GM23248 (cell line): ENCODE data around the gene RDH8. TPM values are rescaled to one million over a fixed set of nuclear protein-coding genes. Genes with fewer than 3 reads are reported as not detected.
A peak's percentile ranks its signal among the peaks of the same experiment; 100 is the strongest.
"Not testable (repeated sequence)": the region's sequence is repeated elsewhere in the genome, so short reads cannot be mapped to it uniquely, and the experiment has no call there.

ENCODE experiments used
- DNase-seq: peaks from one replicate; pipeline ENCODE4 v3.0.0-alpha.2; 2015
- H2AFZ ChIP-seq: fragments of 200-600 bp; sonication (generic); 2 replicates; pipeline ENCODE4 v1.6.1; 2016; ENCODE audit warnings: antibody characterized with exemption
- H3F3A ChIP-seq: fragments of 200-600 bp; sonication (generic); 2 replicates; pipeline ENCODE4 v1.6.1; 2016; ENCODE audit warnings: mild to moderate bottlenecking, antibody characterized with exemption, mixed run types; ENCODE audit not compliant: insufficient read depth
- H3K27ac ChIP-seq: fragments of 200-600 bp; sonication (generic); 2 replicates; pipeline ENCODE4 v1.5.1; 2016; ENCODE audit warnings: mild to moderate bottlenecking
- H3K27me3 ChIP-seq: fragments of 200-600 bp; sonication (generic); replicated peaks from 2 replicates; pipeline ENCODE4 v1.6.1; 2016; ENCODE audit warnings: mild to moderate bottlenecking; ENCODE audit not compliant: insufficient read depth
- H3K36me3 ChIP-seq: fragments of 200-600 bp; sonication (generic); 2 replicates; pipeline ENCODE4 v1.6.1; 2016; ENCODE audit warnings: low read depth, mild to moderate bottlenecking
- H3K4me1 ChIP-seq: fragments of 200-600 bp; sonication (generic); 2 replicates; pipeline ENCODE4 v1.6.1; 2016; ENCODE audit warnings: mild to moderate bottlenecking; ENCODE audit not compliant: insufficient read depth
- H3K4me2 ChIP-seq: fragments of 200-600 bp; sonication (generic); one replicate; pipeline ENCODE4 v1.6.1; 2016; ENCODE audit warnings: mild to moderate bottlenecking; ENCODE audit not compliant: unreplicated experiment
- H3K4me3 ChIP-seq: fragments of 200-600 bp; sonication (generic); 2 replicates; pipeline ENCODE4 v1.5.1; 2016; ENCODE audit warnings: mild to moderate bottlenecking
- H3K79me2 ChIP-seq: fragments of 200-600 bp; sonication (generic); 2 replicates; pipeline ENCODE4 v1.6.1; 2016; ENCODE audit warnings: mild to moderate bottlenecking; ENCODE audit not compliant: insufficient read depth
- H3K9ac ChIP-seq: fragments of 200-600 bp; sonication (generic); 2 replicates; pipeline ENCODE4 v1.6.1; 2016; ENCODE audit warnings: mild to moderate bottlenecking
- H3K9me2 ChIP-seq: fragments of 200-600 bp; sonication (generic); 2 replicates; pipeline ENCODE4 v1.6.1; 2016; ENCODE audit warnings: mixed run types, mild to moderate bottlenecking, moderate library complexity; ENCODE audit not compliant: insufficient read depth
- H3K9me3 ChIP-seq: fragments of 200-600 bp; sonication (generic); one replicate; pipeline ENCODE4 v1.6.1; 2017; ENCODE audit warnings: low read depth
- H4K20me1 ChIP-seq: fragments of 200-600 bp; sonication (generic); 2 replicates; pipeline ENCODE4 v1.6.0; 2016; ENCODE audit not compliant: insufficient read depth
- EZH2 ChIP-seq: fragments of 200-600 bp; sonication (generic); IDR thresholded peaks from 2 replicates; pipeline ENCODE4 v1.6.1; 2018; ENCODE audit warnings: antibody characterized with exemption, mild to moderate bottlenecking; ENCODE audit not compliant: insufficient read depth, poor library complexity, severe bottlenecking
- EZH2phosphoT487 ChIP-seq: fragments of 200-600 bp; sonication (generic); IDR thresholded peaks from 2 replicates; pipeline ENCODE4 v1.6.1; 2018; ENCODE audit warnings: antibody characterized with exemption, moderate library complexity, mild to moderate bottlenecking, low read depth; ENCODE audit not compliant: insufficient read depth
- WGBS, 2 experiments: methylation state at CpG; one replicate each; pipeline ENCODE4 v1.1.6; 2015 to 2017; ENCODE audit warnings: low lambda C conversion rate in 2 of 2, low coverage in 1 of 2; ENCODE audit errors: missing lambda C conversion rate in 2 of 2; 5-methylcytosine and 5-hydroxymethylcytosine counted together
- in situ Hi-C: fragments of 300-500 bp; cut with MboI; formaldehyde crosslinking; loops from 2 replicates; pipeline ENCODE4 v1.15.0; 2020
- polyA plus RNA-seq: library from polyadenylated mRNA; unstranded; fragments of >200 nt; fragmentation: Nextera tagmentation; extraction: Ambion mirVana; gene quantifications from 2 replicates; pipeline ENCODE4 v1.2.1, GENCODE V29; 2016
- total RNA-seq: library from RNA; depleted of rRNA; stranded (reverse); fragments of >200 nt; shearing (Covaris generic); gene quantifications from 2 replicates; pipeline ENCODE4 v1.2.3, GENCODE V29; 2014

RDH8 gene
- total and polyA plus RNA-seq, 2 experiments from 2014 or later, result 0.19 to 0.97 TPM

DNA sequence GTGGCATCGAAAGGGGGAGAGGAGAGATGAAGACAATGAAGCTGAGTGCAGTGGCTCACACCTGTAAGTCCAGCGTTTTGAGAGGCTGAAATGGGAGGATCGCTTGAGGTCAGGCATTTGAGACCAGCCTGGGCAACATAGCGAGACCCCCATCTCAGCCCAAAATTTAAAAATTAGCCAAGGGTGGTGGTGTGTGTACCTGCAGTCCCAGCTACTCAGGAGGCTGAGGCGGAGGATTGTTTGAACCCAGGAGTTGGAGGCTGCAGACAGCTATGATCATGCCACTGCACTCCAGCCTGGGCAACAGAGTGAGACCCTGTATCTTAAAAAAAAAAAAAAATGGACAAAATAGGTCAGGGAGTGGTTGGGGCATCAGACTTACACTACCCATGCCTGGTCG is 7.6 kb downstream of the RDH8 start:
- no peaks in the 10 kb centered on the region for H3K9me2 ChIP-seq
- peaks cover 7% of the 10 kb centered on the region; the same call in 1 of the 2 replicates for H3F3A ChIP-seq
- no peaks in the 10 kb centered on the region for H3K27me3 ChIP-seq
- no peak overlapping the region for H3K27ac ChIP-seq
- H3K9ac ChIP-seq, result no peak overlapping the region
- no peaks in the 10 kb centered on the region for H3K9me3 ChIP-seq
- WGBS, 2 experiments, result 95% methylated on average over 6 of the region's 6 CpGs
- no peak overlapping the region for H3K4me2 ChIP-seq
- no peaks in the 10 kb centered on the region for H3K79me2 ChIP-seq
- in situ Hi-C loops, result loop anchor here (10.0 kb wide), 1 partner anchor 86 kb away; the partner anchor contains the start of gene OLFM2
- DNase-seq, result no peak
- TF ChIP-seq EZH2 (no peak), EZH2phosphoT487 (no peak)
- peaks cover 15% of the 10 kb centered on the region for H3K4me1 ChIP-seq
- no peak overlapping the region for H3K4me3 ChIP-seq
- H4K20me1 ChIP-seq, result no peaks in the 10 kb centered on the region
- H2AFZ ChIP-seq, result no peak overlapping the region
- H3K36me3 ChIP-seq, result no peaks in the 10 kb centered on the region

DNA sequence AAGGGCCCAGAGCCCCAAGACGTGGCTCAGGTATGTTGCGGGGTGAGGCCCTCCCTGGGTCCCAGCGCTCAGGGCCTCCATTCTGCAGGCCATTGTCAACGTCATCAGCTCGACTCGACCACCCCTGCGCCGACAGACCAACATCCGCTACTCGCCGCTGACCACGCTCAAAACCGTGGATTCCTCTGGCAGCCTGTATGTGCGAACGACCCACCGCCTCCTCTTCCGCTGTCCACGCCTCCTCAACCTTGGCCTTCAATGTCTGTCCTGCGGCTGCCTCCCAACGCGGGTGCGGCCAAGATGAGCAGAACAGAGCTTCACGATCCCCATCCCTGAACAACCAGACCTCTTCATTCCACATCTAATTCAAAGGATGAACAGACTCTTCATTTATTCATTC is 8.2 kb downstream of the RDH8 start:
- peaks cover 7% of the 10 kb centered on the region; the same call in 1 of the 2 replicates for H3F3A ChIP-seq
- no peaks in the 10 kb centered on the region for H4K20me1 ChIP-seq
- H3K27ac ChIP-seq, result no peak overlapping the region
- 86 to 88% methylated on average over 23 of the region's 23 CpGs for WGBS, 2 experiments
- H3K4me2 ChIP-seq, result no peak overlapping the region
- no peaks in the 10 kb centered on the region for H3K9me2 ChIP-seq
- no peaks in the 10 kb centered on the region for H3K9me3 ChIP-seq
- no peak overlapping the region for H3K4me3 ChIP-seq
- no peak overlapping the region for H2AFZ ChIP-seq
- in situ Hi-C loops, result loop anchor here (10.0 kb wide), 1 partner anchor 87 kb away; the partner anchor contains the start of gene OLFM2
- TF ChIP-seq EZH2, result no peak
- H3K27me3 ChIP-seq, result no peaks in the 10 kb centered on the region
- no peaks in the 10 kb centered on the region for H3K36me3 ChIP-seq
- no peak for DNase-seq
- H3K79me2 ChIP-seq, result no peaks in the 10 kb centered on the region
- no peak overlapping the region for H3K9ac ChIP-seq
- peaks cover 15% of the 10 kb centered on the region for H3K4me1 ChIP-seq

DNA sequence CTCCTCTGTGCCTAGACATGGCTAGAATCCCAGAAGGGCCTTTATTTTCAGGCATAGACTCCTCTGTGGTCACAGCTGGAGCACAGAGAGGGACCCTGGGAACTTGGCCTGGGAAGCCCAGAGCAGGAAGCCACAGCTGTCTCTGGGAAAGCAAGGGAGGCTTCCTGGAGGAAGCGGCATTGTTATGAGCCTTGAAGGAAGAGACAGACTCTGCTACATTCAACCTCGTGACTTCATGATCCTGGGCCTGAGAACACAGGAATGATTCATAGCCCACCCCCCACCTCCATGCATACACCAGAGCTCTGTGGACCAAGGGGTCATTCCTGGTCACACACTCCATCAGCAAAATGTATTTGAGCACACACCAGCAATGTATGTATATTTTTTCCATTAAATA is 8.6 kb downstream of the RDH8 start:
- H3K27ac ChIP-seq, result no peak overlapping the region
- WGBS, 2 experiments, result 88 to 92% methylated on average over 2 of the region's 2 CpGs
- DNase-seq, result no peak
- H2AFZ ChIP-seq, result no peak overlapping the region
- H3K4me3 ChIP-seq, result no peak overlapping the region
- H3K4me2 ChIP-seq, result no peak overlapping the region
- no peaks in the 10 kb centered on the region for H3K36me3 ChIP-seq
- peaks cover 15% of the 10 kb centered on the region for H3K4me1 ChIP-seq
- H3K9me3 ChIP-seq, result no peaks in the 10 kb centered on the region
- H4K20me1 ChIP-seq, result no peaks in the 10 kb centered on the region
- no peaks in the 10 kb centered on the region for H3K9me2 ChIP-seq
- in situ Hi-C loops, result loop anchor here (10.0 kb wide), 1 partner anchor 87 kb away; the partner anchor contains the start of gene OLFM2
- H3K9ac ChIP-seq, result no peak overlapping the region
- H3F3A ChIP-seq, result peaks cover 7% of the 10 kb centered on the region; the same call in 1 of the 2 replicates
- H3K27me3 ChIP-seq, result no peaks in the 10 kb centered on the region
- TF ChIP-seq EZH2 (no peak), EZH2phosphoT487 (no peak)
- no peaks in the 10 kb centered on the region for H3K79me2 ChIP-seq

DNA sequence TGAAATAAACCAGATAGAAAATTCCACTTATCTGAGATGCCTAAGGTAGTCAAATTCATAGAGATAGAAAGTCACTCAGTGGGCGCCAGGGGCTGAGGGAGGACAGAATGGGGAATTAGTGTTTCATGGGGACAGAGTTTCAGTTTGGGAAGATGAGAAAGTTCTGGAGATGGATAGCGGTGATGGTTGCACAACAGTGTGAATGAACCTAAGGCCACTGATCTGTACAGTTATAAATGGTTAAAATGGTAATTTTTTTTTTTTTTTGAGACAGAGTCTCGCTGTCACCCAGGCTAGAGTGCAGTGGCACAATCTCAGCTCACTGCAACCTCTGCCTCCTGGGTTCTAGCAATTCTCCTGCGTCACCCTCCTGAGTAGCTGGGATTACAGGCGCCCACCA is 9.8 kb downstream of the RDH8 start:
- not testable (repeated sequence) for H3K4me2 ChIP-seq, H3F3A ChIP-seq, H3K27me3 ChIP-seq, H3K27ac ChIP-seq, DNase-seq, H3K9me3 ChIP-seq, H3K9me2 ChIP-seq, H3K36me3 ChIP-seq, H3K4me3 ChIP-seq, H4K20me1 ChIP-seq, H3K79me2 ChIP-seq, H3K9ac ChIP-seq, H2AFZ ChIP-seq
- H3K4me1 ChIP-seq, result peaks cover 17% of the 10 kb centered on the region
- WGBS, 2 experiments, result 90 to 93% methylated on average over 5 of the region's 5 CpGs
- in situ Hi-C loops, result loop anchor here (10.0 kb wide), 1 partner anchor 88 kb away; the partner anchor contains the start of gene OLFM2

DNA sequence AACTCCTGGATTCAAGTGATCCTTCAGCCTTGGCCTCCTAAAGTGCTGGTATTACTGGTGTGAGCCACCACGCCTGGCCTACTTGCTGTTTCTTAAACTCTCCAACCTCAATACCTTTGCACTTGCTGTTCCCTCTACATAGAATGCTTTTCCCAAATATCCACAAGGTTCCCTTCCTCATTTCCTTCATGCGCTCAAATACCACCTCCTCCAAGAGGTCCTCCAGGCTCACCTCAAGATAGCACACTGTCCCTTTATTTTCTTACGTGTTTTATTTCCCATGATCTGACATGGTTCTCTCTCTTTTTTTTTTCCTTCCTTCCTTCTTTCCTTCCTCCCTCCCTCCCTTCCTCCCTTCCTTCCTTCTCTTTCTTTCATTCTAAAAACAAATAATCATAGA is 13.5 kb downstream of the RDH8 start:
- Histone ChIP-seq H3K4me1 (peaks cover 5% of the 10 kb centered on the region; the same call in 1 of the 2 replicates), H3K9ac (no peak overlapping the region), H3K9me2 (no peaks in the 10 kb centered on the region), H4K20me1 (no peaks in the 10 kb centered on the region), H3K4me3 (no peak overlapping the region), H3K4me2 (peak overlapping the region; percentile 27), H3K27ac (no peak overlapping the region), H3K27me3 (no peaks in the 10 kb centered on the region), H3K36me3 (no peaks in the 10 kb centered on the region), H3K9me3 (no peaks in the 10 kb centered on the region), H3K79me2 (no peaks in the 10 kb centered on the region), H3F3A (no peaks in the 10 kb centered on the region), H2AFZ (no peak overlapping the region)
- 98% methylated on average over 3 of the region's 3 CpGs for WGBS, 2 experiments
- DNase-seq, result no peak
- in situ Hi-C loops, result loop anchor here (10.0 kb wide), 1 partner anchor 92 kb away; the partner anchor contains the start of gene OLFM2
- TF ChIP-seq EZH2phosphoT487 (no peak), EZH2 (no peak)
